COLO829 (cell line): ENCODE results near the gene TRAPPC12.

Source experiments
- DNase-seq: peaks from one replicate; pipeline ENCODE4 v3.0.0; 2012; ENCODE audit warnings: low spot score

TRAPPC12 gene

GRCh38 chr2:3468296-3468988 is 88.9 kb downstream of the TRAPPC12 start:
- DNase-seq = no peak

- DNase-seq = no peak
Observed at GRCh38 chr2:3469486-3469885, 90.0 kb downstream of the TRAPPC12 start.

GRCh38 chr2:3470166-3470651 is 90.7 kb downstream of the TRAPPC12 start:
- no peak for DNase-seq

- no peak for DNase-seq
Observed at GRCh38 chr2:3470856-3471737, 91.6 kb downstream of the TRAPPC12 start.

GRCh38 chr2:3472296-3472695 is 92.8 kb downstream of the TRAPPC12 start:
- no peak for DNase-seq

GRCh38 chr2:3472966-3473365 is 93.5 kb downstream of the TRAPPC12 start:
- no peak for DNase-seq

- DNase-seq = no peak
Observed at GRCh38 chr2:3475771-3476170, 96.3 kb downstream of the TRAPPC12 start.

GRCh38 chr2:3476321-3476984 is 97.0 kb downstream of the TRAPPC12 start:
- peak; percentile 95 for DNase-seq

GRCh38 chr2:3476985-3477327 is 97.5 kb downstream of the TRAPPC12 start:
- no peak for DNase-seq

- DNase-seq = no peak
Observed at GRCh38 chr2:3478846-3479385, 99.4 kb downstream of the TRAPPC12 start.

- DNase-seq = no peak
Observed at GRCh38 chr2:3479430-3480320, 100.2 kb downstream of the TRAPPC12 start.

GRCh38 chr2:3480352-3481010 is 101.0 kb downstream of the TRAPPC12 start:
- no peak for DNase-seq

GRCh38 chr2:3481011-3481400 is 101.5 kb downstream of the TRAPPC12 start:
- no peak for DNase-seq

- DNase-seq = no peak
Observed at GRCh38 chr2:3481736-3482362, 102.4 kb downstream of the TRAPPC12 start.

GRCh38 chr2:3482363-3482821 is 102.9 kb downstream of the TRAPPC12 start:
- DNase-seq = no peak

- no peak for DNase-seq
Observed at GRCh38 chr2:3483227-3483985, 103.9 kb downstream of the TRAPPC12 start.

- no peak for DNase-seq
Observed at GRCh38 chr2:3483986-3484960, 104.8 kb downstream of the TRAPPC12 start.

- no peak for DNase-seq
Observed at GRCh38 chr2:3485166-3485565, 105.7 kb downstream of the TRAPPC12 start.
